ENCODE results near the gene SPART.
"Not testable (repeated sequence)": the region's sequence is repeated elsewhere in the genome, so short reads cannot be mapped to it uniquely, and the experiment has no call there.

The SPART gene

DNA sequence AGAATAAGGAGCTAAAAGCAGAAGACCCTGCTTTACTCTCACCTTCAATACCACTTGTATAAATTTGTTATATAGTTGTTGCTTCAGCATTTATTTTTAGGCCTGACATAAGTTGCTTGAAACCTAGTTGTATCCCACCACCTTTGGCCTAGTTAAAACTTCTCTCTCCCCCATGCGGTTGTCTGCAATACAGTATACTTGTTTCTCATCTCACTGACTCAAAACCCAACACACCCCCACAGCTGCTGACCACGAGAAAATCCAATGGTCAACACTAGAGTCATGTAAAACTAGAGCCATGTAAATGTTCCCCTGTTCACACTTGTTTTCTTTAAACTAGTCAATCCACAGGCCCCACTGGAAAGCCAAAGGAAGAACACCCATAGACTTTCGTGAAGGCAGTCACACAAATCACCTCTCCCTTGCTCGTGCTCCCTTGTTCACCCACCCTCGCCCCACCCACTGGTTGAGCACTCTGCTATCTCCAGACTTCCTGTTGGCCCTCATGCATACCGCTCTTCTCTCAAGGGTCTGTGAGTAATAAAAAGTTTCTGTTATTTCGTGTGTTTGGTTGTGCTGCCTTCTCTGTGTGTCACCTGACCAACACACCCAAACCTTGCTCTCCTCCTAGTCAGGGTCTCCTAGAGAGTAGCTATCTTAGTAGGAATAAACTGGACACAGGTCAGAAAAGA is 35.6 kb downstream of the SPART start:
- no peak for DNase-seq

DNA sequence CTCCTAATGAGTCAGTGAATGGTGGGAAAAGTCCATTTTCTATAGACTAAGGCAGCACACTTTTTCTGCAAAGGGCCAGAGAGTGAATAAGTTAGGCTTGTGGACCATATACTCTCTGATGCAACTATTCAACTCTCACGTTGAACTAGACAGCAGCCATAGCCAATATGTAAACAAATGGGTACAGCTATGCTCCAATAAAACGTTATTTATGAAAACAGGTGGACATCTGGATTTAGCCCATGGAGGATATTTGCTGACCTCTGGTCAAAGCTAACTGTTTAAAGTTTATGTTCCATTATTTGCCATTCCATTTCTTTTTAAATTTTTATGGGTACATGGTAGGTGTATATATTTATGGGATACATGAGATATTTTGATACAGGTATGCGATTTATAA is 43.9 kb downstream of the SPART start:
- DNase-seq: no peak

DNA sequence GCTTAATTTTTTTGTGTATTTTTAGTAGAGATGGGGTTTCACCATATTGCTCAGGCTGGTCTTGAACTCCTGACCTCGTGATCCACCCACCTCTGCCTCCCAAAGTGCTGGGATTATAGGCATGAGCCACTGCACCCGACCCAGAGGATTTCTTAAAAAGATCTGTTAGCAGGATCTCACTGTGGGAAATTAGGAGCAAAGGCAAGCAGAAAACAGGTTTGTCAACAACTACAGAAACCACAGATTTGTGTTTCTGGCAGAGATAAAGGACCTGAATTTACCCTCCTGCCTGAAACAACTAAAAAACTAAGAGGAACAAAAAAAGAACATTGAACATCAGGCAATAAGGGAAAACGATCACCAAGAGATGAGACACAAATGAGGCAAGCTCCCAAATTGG is 46.7 kb downstream of the SPART start:
- DNase-seq: not testable (repeated sequence)

DNA sequence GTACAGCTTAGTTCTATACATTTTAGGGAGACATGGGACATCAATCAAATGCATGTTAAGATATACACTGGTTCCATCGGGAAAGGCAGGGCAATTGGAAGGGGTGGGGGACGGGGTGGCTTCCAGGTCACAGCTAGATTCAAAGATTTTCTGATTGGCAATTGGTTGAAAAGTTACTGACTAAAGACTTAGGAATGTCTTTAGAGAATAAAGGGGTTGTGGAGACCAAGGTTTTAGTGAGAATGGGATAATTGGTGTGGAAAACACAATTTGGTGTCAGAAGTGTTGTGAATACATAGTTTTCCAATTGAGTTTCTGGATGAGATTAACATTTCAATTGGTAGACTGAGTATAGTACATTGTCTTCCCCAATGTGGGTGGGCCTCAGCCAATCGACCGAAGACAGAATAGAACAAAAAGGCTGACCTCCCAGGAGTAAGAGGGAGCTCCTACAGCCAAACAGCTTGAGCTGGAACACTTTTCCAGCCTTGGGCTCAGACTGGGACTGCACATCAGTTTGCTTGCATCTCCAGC is 47.6 kb downstream of the SPART start:
- no peak for DNase-seq

DNA sequence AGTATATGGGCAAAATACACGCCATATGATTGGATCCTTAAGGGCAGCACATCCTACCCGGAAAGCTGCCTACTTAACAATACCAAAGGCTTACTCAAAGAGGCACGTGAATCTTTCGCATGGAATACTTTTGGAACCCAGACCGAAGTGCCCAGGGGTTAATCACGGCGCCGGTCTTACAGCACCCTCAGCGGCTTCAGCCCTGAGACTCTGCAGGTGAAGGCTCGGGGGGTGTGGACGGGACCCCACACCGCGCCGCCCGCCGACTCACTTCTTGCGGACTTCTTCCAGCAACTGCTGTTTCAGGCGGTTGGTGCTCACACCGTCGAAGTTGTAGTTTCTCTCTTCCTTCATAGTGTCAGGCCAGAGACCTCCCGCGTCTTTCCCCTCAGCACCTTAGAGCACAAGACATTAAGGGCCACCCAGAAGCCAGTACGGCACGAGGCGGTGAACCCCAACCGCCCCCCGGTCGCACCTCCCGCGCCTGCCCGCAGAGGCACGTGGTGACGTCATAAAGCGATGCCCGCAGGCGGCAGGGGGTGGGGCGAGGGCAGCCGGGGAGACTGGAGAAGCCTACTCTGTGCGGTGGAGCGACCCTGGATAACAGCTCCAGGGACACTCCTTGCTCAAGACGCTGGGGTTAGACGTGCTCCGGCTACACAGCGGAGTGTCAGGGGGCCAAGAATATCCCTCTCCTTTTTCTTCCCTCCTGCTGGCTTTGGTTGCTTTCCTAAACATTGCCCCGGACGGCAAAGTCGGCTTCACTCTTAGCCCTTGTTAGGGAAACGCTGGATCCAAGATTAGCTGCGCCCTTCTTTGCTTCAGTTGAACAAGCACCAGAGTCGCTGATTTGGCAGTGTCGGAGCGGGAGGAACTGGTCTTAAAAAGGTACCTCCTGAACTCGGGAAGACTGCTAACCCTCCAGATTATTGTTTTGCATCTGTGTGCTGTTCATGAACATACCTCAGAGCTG is 48.5 kb downstream of the SPART start, which contains the start of gene CCDC169:
Gene CCDC169 (minus strand): TSS at position 449 of the 973 bp plus-strand sequence. CDS start 95 bp downstream, at position 354.
- no peak for DNase-seq

DNA sequence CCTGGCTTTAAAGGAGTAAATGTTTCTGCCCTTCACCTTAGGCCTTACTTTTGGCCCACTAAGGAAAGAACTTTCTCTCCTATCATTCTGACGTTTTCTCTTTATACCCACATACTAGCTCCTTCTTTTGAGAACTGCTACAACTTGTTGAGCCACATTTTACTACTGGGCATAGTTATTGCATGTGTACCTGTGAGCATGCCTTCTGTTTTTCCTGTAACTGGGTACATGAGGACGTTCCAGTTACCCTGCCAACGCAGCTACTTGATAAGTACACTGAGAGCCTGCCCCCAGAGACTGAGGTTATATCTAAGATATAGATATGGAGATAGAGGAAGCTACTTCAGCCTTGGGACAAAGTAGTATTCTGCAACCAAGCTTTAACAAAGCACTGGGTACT is 52.1 kb downstream of the SPART start:
- no peak for DNase-seq

DNA sequence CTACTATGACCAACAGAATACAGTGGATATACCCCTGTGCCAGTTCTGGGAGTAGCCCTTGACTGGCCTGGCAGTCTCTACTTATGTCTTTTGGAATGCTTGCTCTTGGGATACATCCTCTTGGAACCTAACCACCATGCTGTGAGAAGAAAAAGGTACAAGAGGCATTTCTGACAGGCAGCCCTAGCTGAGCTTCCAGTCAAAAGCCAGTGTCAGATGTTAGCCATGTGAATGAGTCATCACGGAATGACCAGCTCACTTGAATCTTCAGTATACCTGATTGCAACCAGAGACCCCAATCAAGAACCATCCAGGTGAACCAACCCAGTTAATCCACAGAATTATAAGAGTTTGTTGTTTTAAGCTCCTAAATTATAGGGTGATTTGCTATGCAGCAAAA is 52.7 kb downstream of the SPART start:
- DNase-seq: no peak

DNA sequence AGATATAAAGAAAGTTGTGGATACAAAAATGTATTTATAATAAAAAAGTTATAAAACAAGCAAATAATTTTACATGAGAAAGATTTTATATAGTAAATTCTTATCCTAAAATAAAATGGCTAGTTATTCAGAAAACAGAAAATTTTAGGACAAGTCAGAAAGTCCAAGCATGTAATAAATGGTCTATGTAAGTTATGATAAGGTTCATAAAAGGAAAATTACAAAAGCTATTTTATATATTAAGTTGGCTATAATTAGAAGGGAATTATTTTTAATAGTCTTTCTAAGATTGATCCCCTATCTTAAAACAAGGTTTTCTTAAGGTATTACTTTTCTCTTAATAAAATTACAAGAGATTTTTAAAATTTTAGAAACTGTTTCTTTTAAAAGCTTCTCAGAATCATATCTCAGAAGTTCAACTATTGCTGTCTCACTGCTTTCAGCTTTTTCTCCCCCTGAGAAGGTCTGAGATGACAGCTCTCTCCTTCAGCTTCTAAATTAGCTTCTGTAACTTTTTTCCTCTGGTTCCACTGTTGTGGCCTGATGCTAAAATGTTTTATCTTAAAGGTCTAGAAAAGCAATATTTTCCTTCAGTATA is 57.3 kb downstream of the SPART start:
- DNase-seq: no peak

DNA sequence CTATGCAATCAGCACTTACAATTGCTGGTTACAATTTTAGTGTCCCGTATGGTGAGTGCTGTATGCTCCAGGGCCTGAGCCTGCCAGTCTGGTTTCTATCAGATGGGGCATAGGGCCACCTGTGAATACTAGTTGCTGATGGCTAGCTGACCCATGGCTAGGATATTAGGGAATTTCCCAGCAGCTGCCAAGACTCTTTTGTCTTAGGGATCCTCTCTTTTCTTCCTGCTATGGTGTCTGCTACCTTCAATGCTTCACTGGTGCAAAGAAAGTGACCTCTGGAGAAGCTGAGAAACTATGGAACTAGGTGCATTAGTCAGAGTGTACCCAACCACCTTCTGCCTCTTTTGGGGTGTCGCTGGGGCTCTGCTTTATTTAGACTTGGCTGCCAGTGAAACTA is 60.2 kb downstream of the SPART start:
- no peak for DNase-seq

DNA sequence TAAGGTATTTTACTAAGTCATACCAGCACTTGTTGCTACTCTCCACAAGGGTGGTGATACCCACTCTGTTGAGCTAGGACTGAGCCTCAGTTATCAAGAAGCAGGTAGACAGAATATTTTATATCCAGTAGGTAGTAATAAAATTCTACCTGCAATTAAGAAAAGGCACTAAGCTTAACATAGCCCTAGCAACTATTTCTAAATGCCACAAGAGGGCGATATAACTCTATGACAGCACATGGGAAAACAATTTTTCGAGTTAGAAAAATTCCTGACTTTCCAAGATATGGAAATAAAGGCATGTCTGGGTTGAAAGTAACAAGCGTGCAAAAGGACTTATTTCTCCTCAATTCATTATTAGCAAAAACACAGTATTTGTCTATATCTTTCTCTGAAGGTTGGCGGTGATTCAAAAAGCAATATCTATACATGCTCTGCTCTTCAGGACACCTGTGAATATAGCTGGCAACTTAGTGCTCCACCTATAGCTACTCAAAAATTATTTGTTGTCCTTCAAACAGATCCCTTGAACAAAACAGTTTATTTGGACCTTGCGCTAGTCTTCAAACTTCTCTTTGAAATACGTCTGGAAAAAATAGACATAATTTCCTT is 63.3 kb downstream of the SPART start:
- no peak for DNase-seq

DNA sequence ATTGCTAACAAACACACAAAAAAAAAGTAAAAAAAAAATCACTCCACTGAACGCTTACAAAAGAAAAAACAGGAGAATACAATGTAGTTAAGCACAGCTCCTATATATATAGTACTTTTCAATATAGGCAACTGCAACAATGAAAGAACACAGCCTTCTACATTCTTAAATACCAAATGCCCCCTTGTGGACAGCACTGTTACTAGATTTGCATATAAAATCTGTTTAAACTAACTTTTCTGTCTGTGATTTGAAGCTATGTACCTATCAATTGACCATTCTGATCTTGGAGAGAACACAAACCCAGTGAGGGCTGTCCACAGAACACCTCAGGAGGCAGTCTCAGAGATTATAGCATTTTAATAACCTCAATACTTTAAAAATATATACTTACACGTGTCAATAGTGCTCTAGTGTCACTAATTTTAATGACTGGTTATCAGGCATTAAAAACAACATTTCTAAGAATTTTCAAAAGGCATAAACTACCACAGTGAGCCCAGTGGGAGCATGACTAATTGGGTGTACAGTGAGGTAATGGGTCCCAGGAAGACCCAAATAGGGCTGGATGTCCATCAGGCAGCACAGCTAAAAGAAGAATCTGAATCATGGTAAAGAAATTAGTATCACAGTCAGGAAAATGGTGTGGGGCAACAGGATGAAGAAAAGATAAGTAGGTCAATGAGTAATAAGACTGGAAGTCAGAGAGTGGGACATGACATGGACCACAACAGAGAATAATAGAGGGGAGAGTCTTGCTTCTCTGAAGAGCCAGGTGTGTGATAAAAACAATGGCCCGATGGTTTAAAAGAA is 70.8 kb downstream of the SPART start:
- DNase-seq: no peak

DNA sequence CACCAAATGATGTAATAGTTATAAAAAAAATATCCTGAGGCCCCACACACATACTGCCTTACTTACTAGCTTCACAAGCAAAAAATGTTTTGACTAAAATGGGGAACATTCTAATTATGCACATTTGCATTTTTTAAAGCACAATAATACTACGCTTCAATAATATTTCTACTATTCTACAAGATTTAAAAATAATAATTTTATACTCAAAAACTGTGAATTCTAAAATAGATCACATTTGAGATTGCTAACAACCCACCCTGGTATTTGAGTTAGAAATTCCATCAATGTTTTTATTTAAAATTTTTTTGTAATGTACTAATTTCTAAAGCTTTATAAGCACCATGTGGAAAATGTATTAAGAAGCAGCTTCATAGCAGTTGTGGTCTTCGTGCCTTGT is 72.8 kb downstream of the SPART start:
- DNase-seq: no peak

DNA sequence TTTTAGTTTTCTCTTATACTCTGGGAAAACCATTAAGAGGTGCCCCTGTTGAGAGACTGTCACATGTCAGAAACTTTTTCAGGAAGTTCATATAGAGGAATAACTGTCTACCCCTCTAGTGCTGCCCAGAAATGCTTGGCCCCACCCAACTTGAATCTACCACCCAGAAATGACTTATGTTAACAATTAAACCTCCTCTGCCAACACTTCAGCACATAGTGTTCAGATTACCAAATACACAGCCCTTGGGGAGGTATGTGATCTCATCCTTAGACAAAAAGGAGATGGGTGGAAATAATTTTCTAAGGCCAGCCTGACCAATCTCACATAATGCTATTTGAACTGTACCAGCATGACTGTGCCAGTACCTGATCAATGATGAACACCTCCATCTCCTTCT is 84.2 kb downstream of the SPART start:
- DNase-seq: no peak

DNA sequence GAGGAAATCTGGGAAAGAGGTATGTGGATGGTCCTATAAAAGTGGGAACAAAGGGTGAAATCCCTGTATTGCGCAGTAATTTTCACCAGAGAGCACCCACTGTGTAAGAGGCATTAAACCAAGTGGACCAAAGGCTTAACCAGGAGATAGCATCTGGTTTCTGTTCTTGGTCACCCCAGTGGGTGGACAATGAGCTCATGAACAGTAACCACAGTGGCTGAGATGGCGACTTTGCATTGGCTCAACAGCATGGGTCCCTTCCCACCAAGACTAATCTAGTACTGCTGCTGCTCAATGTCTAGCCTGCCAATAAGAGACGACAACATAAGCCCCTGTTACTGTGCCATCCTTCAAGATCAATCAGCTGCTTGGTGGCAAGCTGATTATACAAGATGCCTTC is 85.2 kb downstream of the SPART start:
- DNase-seq: no peak

DNA sequence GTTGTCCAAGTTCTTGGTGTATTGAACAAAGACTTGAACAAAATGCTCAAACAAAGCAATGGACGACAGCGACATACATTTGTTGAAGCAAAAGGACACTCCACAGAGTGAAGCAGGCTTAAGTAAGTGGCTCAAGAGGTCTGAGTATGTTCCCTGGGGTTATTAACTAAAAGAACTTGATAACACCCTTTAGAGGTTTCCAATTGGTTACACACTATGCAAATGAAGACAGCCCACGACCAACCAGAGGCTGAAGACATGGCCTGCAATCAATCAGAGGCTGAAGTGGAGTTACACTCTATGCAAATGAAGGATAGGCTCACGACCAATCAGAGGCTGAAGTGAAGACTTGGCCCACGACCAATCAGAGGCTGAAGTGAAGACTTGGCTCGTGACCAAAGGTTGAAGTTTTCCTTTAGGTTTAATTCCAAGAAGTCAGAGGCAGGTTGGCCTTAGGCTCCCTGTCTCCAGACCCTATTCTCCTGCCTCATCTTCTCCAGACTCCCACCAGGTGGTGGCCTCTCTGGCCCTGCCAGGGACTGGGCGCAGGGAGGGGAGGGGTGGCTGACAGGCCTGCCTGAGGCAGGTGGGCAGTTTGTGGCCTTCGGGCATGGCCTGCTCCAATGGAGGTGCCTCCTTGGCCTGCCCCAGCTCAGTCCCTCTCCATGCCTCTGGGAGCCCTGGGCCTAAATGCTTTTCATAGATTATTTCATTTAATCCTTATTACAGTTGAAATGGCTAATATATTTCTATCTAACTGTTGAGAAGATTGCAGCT is 86.6 kb downstream of the SPART start:
- DNase-seq: no peak

DNA sequence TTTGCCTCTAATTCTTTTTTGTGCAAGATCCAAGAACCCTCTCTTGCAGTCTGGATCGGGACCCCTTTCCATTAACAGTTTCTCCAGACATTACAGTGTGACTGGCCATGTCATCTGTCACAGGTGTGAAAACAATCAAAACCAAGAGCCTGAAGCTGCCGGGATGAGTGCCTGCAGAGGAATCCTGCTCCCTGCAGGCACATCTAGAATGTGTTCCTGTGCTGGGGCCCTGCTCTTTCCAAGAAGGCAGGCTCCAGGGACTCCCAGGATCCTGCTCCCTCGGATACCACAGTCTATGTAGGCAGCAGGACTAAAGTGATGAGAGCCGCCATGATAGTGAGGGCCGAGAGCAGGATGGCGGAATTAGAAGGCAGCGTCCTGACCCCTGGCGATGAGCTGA is 87.4 kb downstream of the SPART start:
- no peak for DNase-seq
